OCI-LY1 (cell line): ENCODE measurements around the gene BCAR3.

Experiments
- H2AFZ ChIP-seq: fragments of 200-600 bp; sonication (generic), shearing (Covaris generic); 2 replicates; pipeline ENCODE4 v1.6.0; 2014; ENCODE audit warnings: antibody characterized with exemption, mild to moderate bottlenecking, low read length
- H3F3A ChIP-seq: fragments of 200-600 bp; sonication (generic), shearing (Covaris generic); 2 replicates; pipeline ENCODE4 v1.6.0; 2014; ENCODE audit warnings: mild to moderate bottlenecking, antibody characterized with exemption, low read length, moderate library complexity; ENCODE audit not compliant: insufficient read depth
- H3K27ac ChIP-seq: fragments of 200-600 bp; sonication (generic); 2 replicates; pipeline ENCODE4 v1.5.1; 2014; ENCODE audit warnings: low read length, mixed run types, mild to moderate bottlenecking, low read depth; ENCODE audit not compliant: poor library complexity, severe bottlenecking
- H3K27me3 ChIP-seq: fragments of 200-600 bp; sonication (generic); 2 replicates; pipeline ENCODE4 v1.6.0; 2014; ENCODE audit warnings: antibody characterized with exemption, mild to moderate bottlenecking, low read length, moderate library complexity; ENCODE audit not compliant: insufficient read depth
- H3K36me3 ChIP-seq: fragments of 200-600 bp; sonication (generic); 2 replicates; pipeline ENCODE4 v1.6.1; 2014; ENCODE audit warnings: mild to moderate bottlenecking, antibody characterized with exemption, low read length, moderate library complexity, mixed read lengths; ENCODE audit not compliant: insufficient read depth
- H3K4me1 ChIP-seq: fragments of 200-600 bp; sonication (generic); 2 replicates; pipeline ENCODE4 v1.5.1; 2014; ENCODE audit warnings: mild to moderate bottlenecking, low read length, moderate library complexity; ENCODE audit not compliant: insufficient read depth, severe bottlenecking
- H3K4me2 ChIP-seq: fragments of 200-600 bp; sonication (generic), shearing (Covaris generic); 2 replicates; pipeline ENCODE4 v1.6.1; 2014; ENCODE audit warnings: low read length
- H3K4me3 ChIP-seq: fragments of 200-600 bp; sonication (generic); 2 replicates; pipeline ENCODE4 v1.5.1; 2014; ENCODE audit warnings: low read length, low read depth, mild to moderate bottlenecking, mixed read lengths; ENCODE audit not compliant: poor library complexity, severe bottlenecking
- H3K79me2 ChIP-seq: fragments of 200-600 bp; shearing (Covaris generic); 2 replicates; pipeline ENCODE4 v1.6.1; 2016; ENCODE audit warnings: mixed run types, low read length, mixed read lengths; ENCODE audit not compliant: insufficient read depth
- H3K9ac ChIP-seq: fragments of 200-600 bp; sonication (generic), shearing (Covaris generic); 2 replicates; pipeline ENCODE4 v1.6.1; 2014; ENCODE audit warnings: mild to moderate bottlenecking, low read length, mixed read lengths
- H3K9me2 ChIP-seq: fragments of 200-600 bp; sonication (generic), shearing (Covaris generic); 2 replicates; pipeline ENCODE4 v1.6.1; 2014; ENCODE audit warnings: low read depth, mild to moderate bottlenecking, low read length, mixed read lengths
- H3K9me3 ChIP-seq: fragments of 200-600 bp; shearing (Covaris generic); 2 replicates; pipeline ENCODE4 v1.6.1; 2014; ENCODE audit warnings: low read length, mixed read lengths
- H4K20me1 ChIP-seq: fragments of 200-600 bp; sonication (generic), shearing (Covaris generic); 2 replicates; pipeline ENCODE4 v1.6.0; 2016; ENCODE audit warnings: mild to moderate bottlenecking, low read length; ENCODE audit not compliant: insufficient read depth
- EZH2 ChIP-seq: fragments of 200-600 bp; sonication (generic), shearing (Covaris generic); IDR thresholded peaks from 2 replicates; pipeline ENCODE4 v1.8.0; 2017; ENCODE audit warnings: borderline replicate concordance, mixed run types, mild to moderate bottlenecking, antibody characterized with exemption, low read length, moderate library complexity, mixed read lengths
- TF ChIP-seq, protein P1 (sequence below): fragments of 200-600 bp; sonication (generic), shearing (Covaris generic); IDR thresholded peaks from 2 replicates; pipeline ENCODE4 v1.5.1; 2017; ENCODE audit warnings: mild to moderate bottlenecking, antibody characterized with exemption, low read length, moderate library complexity, mixed read lengths

The BCAR3 gene

DNA sequence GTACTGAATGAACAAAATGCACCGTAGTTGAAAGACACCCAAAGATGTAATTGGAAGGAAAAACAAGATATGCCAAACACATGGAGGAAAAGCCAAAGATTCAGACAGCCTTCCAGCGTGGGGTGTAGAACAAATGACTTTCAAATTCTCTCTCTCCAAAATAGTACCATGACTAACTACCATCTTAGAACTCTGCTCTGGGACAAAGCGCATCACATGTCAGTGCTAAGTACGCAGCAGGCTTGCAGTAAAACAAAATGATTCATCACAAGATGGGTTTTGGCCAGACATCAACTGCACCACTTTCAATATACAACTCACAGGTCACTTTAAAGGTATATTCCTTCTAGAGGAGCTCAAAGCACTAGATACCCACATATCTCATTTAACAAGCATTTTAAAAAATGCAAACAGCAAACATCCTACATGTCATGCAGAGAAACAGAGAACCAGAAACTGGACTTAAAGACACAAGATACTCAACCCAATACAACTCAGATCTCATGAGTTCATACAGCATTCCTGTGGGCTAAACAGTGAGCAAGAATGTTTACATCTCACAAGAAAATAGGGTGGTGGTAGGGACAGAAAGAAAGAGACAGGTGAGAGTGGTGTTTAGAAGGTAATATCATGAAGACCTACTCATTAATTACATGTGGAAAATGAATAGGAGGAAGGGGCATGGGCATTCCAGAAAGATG is 75.7 kb downstream of the BCAR3 start:
- H3K4me1 ChIP-seq: no peaks in the 10 kb centered on the region
- H3F3A ChIP-seq: no peaks in the 10 kb centered on the region
- no peak overlapping the region for H3K4me3 ChIP-seq
- no peak overlapping the region for H3K27ac ChIP-seq
- H3K79me2 ChIP-seq: no peaks in the 10 kb centered on the region
- peaks cover 17% of the 10 kb centered on the region for H3K27me3 ChIP-seq
- no peaks in the 10 kb centered on the region for H4K20me1 ChIP-seq
- no peaks in the 10 kb centered on the region for H3K9me3 ChIP-seq
- no peaks in the 10 kb centered on the region for H3K9me2 ChIP-seq
- H3K36me3 ChIP-seq: no peaks in the 10 kb centered on the region
- no peak overlapping the region for H3K4me2 ChIP-seq
- H3K9ac ChIP-seq: no peak overlapping the region
- no peak overlapping the region for H2AFZ ChIP-seq
- TF ChIP-seq, protein P1, sequence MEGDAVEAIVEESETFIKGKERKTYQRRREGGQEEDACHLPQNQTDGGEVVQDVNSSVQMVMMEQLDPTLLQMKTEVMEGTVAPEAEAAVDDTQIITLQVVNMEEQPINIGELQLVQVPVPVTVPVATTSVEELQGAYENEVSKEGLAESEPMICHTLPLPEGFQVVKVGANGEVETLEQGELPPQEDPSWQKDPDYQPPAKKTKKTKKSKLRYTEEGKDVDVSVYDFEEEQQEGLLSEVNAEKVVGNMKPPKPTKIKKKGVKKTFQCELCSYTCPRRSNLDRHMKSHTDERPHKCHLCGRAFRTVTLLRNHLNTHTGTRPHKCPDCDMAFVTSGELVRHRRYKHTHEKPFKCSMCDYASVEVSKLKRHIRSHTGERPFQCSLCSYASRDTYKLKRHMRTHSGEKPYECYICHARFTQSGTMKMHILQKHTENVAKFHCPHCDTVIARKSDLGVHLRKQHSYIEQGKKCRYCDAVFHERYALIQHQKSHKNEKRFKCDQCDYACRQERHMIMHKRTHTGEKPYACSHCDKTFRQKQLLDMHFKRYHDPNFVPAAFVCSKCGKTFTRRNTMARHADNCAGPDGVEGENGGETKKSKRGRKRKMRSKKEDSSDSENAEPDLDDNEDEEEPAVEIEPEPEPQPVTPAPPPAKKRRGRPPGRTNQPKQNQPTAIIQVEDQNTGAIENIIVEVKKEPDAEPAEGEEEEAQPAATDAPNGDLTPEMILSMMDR: no peak
- no peak for TF ChIP-seq EZH2

DNA sequence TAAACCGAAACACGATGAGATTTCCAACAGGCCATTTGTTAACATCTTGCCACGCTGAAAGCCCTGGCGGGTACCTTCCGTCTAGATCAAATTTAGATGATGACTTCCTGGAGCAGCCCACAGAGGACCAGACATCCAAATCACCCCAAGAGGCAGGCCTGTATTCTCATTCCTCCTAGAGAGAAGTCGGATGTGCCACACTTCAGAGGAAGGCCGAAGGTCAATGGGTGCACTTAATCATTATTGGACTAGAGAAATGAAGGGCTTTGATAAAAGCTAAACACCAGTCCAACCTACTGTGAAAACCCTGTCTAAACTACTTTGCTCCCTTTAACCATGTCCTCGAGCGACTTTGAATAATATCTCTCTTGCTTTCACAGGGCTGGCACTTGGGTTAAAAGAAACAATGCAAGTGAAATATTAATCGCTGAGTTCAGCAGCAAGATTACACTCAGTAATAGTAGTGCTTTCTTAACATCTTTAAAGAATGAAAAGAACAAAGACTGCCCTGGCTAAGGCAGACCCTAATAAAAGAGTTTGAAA is 76.5 kb downstream of the BCAR3 start:
- no peak overlapping the region for H3K4me3 ChIP-seq
- H3K79me2 ChIP-seq: no peaks in the 10 kb centered on the region
- H3K9ac ChIP-seq: no peak overlapping the region
- H3K9me3 ChIP-seq: no peaks in the 10 kb centered on the region
- peaks cover 17% of the 10 kb centered on the region for H3K27me3 ChIP-seq
- H2AFZ ChIP-seq: no peak overlapping the region
- no peak overlapping the region for H3K4me2 ChIP-seq
- no peaks in the 10 kb centered on the region for H3F3A ChIP-seq
- TF ChIP-seq, protein P1: no peak
- no peak for TF ChIP-seq EZH2
- H4K20me1 ChIP-seq: no peaks in the 10 kb centered on the region
- no peak overlapping the region for H3K27ac ChIP-seq
- no peaks in the 10 kb centered on the region for H3K36me3 ChIP-seq
- H3K9me2 ChIP-seq: no peaks in the 10 kb centered on the region
- no peaks in the 10 kb centered on the region for H3K4me1 ChIP-seq

DNA sequence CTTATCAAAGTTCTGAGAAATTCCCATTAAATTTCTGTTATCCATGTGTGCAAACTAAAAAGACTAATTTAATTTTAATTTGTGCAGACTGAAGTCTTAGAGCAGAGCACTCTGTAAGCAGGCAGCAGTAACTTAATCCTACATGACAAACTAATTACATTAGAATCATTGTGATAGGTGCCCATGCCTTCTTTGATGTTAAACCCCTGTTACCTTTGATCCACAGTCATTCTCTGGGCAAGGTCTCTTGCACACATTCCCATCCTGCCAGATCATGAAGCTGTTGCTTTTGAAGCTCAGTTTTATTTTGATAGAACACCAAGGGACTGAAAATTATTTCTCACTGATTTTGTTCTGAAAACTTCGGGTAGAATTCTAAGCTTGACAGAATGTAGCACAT is 77.2 kb downstream of the BCAR3 start:
- H3K9ac ChIP-seq: no peak overlapping the region
- H3K27me3 ChIP-seq: peaks cover 17% of the 10 kb centered on the region
- no peaks in the 10 kb centered on the region for H3K4me1 ChIP-seq
- H3K36me3 ChIP-seq: no peaks in the 10 kb centered on the region
- H3K79me2 ChIP-seq: no peaks in the 10 kb centered on the region
- H3K9me2 ChIP-seq: no peaks in the 10 kb centered on the region
- H3K27ac ChIP-seq: no peak overlapping the region
- no peaks in the 10 kb centered on the region for H3K9me3 ChIP-seq
- no peak overlapping the region for H2AFZ ChIP-seq
- H4K20me1 ChIP-seq: no peaks in the 10 kb centered on the region
- no peak for TF ChIP-seq EZH2
- TF ChIP-seq, protein P1: no peak
- H3K4me2 ChIP-seq: no peak overlapping the region
- H3F3A ChIP-seq: no peaks in the 10 kb centered on the region
- no peak overlapping the region for H3K4me3 ChIP-seq
